AG09319 (cell line): Measurements from ENCODE around the gene KLC4.
"Not testable (repeated sequence)": the region's sequence is repeated elsewhere in the genome, so short reads cannot be mapped to it uniquely, and the experiment has no call there.

Source experiments
- DNase-seq: peaks from one replicate; pipeline ENCODE4 v3.0.0-alpha.2; 2010; ENCODE audit warnings: low read depth; ENCODE audit errors: extremely low read depth
- TF ChIP-seq, protein P1 (sequence below): IDR thresholded peaks from 2 replicates; pipeline ENCODE4 v1.5.1; 2011; ENCODE audit warnings: low read depth, mild to moderate bottlenecking, inconsistent platforms, low read length, moderate library complexity

KLC4 gene

DNA sequence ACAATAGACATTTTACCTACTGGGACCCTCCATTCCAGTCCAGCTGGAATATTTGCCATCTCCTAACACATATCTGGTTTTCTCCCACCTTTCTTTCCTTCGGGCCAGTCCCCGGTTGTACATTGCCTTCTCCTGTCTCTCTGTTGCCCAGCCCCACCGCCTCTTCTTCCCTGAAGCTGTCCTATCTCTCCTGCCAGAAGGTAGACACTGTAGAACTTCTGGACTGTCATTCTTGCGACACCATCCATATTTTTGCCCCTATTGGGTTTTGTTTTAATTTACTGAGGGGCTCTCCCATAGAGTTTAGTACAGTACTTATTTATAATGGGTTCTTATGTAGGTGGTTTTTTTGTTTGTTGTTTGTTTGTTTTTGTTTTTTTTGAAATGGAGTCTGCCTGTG is 21.6 kb downstream of the KLC4 start:
- TF ChIP-seq, protein P1, sequence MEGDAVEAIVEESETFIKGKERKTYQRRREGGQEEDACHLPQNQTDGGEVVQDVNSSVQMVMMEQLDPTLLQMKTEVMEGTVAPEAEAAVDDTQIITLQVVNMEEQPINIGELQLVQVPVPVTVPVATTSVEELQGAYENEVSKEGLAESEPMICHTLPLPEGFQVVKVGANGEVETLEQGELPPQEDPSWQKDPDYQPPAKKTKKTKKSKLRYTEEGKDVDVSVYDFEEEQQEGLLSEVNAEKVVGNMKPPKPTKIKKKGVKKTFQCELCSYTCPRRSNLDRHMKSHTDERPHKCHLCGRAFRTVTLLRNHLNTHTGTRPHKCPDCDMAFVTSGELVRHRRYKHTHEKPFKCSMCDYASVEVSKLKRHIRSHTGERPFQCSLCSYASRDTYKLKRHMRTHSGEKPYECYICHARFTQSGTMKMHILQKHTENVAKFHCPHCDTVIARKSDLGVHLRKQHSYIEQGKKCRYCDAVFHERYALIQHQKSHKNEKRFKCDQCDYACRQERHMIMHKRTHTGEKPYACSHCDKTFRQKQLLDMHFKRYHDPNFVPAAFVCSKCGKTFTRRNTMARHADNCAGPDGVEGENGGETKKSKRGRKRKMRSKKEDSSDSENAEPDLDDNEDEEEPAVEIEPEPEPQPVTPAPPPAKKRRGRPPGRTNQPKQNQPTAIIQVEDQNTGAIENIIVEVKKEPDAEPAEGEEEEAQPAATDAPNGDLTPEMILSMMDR: no peak
- DNase-seq: no peak

DNA sequence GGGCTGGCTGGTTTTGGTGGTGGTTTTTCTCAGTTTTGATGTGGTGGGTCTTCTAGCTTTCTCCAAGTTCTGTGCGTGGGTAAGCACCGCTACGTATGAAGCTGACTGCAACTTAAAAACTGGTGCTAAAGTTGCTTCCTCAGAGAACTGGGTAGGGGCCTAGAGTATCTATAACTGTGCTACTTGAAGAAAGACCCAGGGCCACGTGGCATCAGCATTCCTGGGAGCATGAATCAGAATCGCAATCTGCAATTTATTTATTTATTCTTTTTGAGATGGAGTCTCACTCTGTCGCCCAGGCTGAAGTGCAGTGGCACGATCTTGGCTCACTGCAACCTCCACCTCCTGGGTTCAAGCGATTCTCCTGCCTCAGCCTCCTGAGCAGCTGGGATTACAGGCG is 22.5 kb downstream of the KLC4 start:
- DNase-seq: not testable (repeated sequence)

DNA sequence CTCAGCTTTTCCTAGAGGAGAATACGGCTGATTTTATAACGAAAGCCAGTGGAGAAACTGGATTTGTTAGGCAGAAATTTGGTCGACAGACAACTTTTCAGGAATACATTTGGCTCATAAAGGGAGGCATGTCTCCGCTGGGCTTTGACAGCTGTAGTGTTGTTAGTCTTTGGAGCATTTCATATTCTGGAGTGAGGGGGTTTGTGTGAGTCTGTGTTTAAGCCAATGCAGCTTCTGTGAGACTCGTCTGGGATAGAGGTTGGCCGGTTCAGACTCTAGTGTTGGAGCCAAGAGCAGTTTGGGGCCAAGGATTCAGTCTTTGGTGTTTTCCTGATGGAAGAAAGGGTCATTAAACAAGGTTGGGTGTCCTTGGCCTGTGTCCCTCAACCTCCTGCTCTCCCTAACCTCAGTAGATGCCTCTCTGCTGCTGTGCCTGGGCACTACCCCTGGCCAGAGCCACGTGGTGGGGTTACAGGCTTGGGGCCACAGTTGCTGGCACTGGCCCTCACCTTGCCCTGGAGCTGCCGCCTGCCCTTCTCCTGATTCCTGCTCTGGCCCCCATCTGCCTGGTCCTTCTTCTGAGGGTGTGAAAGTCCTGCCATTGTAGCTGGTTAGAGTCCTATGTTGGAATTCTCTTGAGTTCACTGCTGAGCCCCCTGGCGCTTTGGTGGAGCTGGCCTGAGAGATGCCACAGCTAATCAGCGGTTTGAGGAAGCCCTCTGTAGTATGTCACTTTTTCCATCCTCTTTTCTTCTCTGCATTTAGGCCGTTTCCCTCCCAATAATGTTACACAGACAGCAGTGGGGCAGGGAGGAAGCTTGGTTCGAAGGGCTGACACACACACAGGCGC is 23.6 kb downstream of the KLC4 start:
- TF ChIP-seq, protein P1: no peak
- DNase-seq: no peak

DNA sequence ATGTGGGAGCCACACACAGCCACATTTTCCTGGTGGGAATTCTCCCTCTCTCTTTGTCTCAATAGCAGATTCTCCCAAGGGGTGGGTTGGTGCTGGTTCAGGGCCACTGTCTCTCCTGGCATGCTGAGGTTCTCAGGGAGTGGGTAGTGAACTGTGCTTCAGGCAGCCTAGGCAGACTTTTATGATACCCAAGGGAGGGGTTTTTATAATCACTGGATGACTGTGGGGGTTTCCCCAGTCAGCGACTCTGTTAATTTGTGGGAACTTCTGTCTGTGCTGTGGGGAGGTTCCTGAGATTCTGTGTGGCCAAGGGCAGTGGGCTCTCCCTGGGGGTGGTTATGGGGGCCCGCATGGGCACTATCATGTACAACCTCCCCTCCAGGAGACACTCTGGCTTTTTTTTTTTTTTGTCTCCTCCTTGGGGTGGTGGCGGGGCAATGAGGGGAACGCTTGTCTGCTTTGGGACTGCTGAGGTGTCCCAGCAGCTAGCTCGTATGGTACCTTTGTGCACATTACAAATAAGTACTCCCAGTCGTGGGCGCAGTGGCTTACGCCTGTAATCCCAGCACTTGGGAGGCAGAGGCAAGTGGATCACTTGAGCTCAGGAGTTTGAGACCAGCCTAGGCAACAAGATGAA is 26.7 kb downstream of the KLC4 start:
- TF ChIP-seq, protein P1: no peak
- DNase-seq: no peak

DNA sequence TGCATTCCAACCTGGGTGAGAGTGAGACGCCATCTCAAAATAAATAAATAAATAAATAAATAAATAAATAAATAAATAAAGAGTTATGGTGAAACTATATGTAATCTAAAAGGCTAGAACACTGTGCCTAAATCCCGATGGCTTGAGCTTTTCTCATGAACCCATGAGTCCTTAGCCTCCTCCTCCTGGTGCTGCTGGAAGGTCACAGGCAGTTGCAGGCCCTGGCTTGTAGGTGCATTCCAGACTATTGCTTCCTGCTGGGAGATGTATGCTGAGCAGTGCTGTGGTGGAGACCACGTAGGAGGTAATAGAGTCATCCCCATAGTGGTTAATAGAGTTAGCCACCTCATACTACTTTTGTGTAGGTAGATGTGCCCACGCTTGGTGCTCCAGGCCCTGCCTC is 29.2 kb downstream of the KLC4 start:
- TF ChIP-seq, protein P1: no peak
- no peak for DNase-seq

DNA sequence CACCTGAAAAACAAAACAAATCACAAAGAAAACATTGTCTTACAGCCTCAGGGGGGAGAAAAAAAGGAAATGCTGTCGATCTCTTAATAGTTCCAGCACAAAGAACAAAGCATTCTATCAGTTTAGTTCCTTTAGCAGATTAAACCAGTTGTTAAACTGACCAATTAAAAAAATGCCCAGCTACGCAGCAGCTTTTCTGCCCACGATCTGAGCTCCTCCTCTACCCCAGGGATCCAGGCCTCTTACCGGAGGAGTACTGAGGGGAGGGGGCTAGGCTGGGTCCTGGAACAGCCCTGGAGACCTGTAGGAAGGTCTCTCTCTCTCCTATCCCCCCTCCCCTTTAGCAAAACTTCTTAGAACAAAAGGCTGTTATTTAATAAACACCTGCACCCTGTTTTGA is 30.0 kb downstream of the KLC4 start:
- TF ChIP-seq, protein P1: no peak
- DNase-seq: no peak

DNA sequence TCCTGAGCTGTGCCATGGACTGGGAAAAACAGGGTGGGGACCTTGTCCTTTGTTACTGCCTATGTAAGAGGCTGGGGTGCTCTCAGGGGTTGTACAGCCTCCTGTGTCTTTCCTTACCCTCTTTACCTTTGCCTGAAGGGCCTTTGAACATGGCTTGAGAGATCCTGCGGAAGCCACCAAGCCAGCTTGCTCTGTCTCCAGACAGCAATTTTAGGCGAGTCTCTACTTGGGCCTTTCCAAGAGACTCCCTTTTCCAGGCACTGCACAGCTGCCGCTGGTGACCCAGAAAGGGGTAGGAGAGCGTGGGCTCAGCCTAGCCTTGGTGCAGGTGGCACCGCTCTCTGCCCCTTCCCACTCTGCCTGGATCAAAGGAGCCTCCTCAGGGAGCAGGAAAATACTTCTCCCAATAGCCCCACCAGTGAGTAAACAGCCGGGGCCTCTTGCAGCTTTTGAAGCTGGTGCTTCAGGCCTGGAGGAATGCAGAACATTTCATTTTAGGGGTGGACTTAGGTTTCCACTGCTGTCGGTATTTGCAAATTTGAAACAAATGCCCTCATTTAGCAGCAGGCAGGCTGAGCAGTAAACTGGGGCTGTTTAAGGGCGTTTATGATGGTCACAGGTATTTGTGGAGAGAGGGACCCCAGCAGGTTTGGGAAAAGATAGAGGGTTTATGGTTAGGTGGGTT is 30.6 kb downstream of the KLC4 start:
- DNase-seq: no peak
- TF ChIP-seq, protein P1: no peak
